Measurements from ENCODE around the gene HOXC12. TPM values are rescaled to one million over a fixed set of nuclear protein-coding genes. Genes with fewer than 3 reads are reported as not detected.

HOXC12 gene
- total RNA-seq, 1 donor from 2014 or later, result not detected

GRCh38 chr12:54004063-54004840, 49.5 kb downstream of the HOXC12 start:
- no peak overlapping the region for H3K4me2 ChIP-seq (ENCODE audit: low read length)
- Mint-ChIP-seq H3K36me3 (ENCODE audit: low read depth, unreplicated experiment) (peaks cover 2% of the 10 kb centered on the region), H3K27me3 (ENCODE audit: low read depth, unreplicated experiment) (peaks cover 87% of the 10 kb centered on the region), H3K4me1 (ENCODE audit: low read depth, unreplicated experiment) (no peaks in the 10 kb centered on the region), H3K9me3 (ENCODE audit: unreplicated experiment) (peaks cover 12% of the 10 kb centered on the region), H3K4me3 (ENCODE audit: unreplicated experiment) (no peak overlapping the region), H3K27ac (ENCODE audit: unreplicated experiment) (no peak overlapping the region)
- H2AFZ ChIP-seq (ENCODE audit: low read depth, low read length), result no peak overlapping the region
- no peaks in the 10 kb centered on the region for H3K36me3 ChIP-seq (ENCODE audit: insufficient read depth, low read length)
- peaks cover 90% of the 10 kb centered on the region for H3K27me3 ChIP-seq (ENCODE audit: insufficient read depth, low read length)
- H3K4me1 ChIP-seq (ENCODE audit: insufficient read depth, low read length), result peaks cover 5% of the 10 kb centered on the region
- FAIRE-seq (no peak), DNase-seq (ENCODE audit: low read depth) (no peak)
- H3K27ac ChIP-seq (ENCODE audit: low read depth, low read length), result no peak overlapping the region
- H3K9ac ChIP-seq (ENCODE audit: low read length), result no peak overlapping the region
- no peak for TF ChIP-seq EZH2 (IDR thresholded peaks at IDR 0.05; ENCODE audit: insufficient read depth, low read length)
- TF ChIP-seq, protein P1, sequence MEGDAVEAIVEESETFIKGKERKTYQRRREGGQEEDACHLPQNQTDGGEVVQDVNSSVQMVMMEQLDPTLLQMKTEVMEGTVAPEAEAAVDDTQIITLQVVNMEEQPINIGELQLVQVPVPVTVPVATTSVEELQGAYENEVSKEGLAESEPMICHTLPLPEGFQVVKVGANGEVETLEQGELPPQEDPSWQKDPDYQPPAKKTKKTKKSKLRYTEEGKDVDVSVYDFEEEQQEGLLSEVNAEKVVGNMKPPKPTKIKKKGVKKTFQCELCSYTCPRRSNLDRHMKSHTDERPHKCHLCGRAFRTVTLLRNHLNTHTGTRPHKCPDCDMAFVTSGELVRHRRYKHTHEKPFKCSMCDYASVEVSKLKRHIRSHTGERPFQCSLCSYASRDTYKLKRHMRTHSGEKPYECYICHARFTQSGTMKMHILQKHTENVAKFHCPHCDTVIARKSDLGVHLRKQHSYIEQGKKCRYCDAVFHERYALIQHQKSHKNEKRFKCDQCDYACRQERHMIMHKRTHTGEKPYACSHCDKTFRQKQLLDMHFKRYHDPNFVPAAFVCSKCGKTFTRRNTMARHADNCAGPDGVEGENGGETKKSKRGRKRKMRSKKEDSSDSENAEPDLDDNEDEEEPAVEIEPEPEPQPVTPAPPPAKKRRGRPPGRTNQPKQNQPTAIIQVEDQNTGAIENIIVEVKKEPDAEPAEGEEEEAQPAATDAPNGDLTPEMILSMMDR (IDR thresholded peaks at IDR 0.05; ENCODE audit: insufficient read depth, low read depth, low read length), result no peak
- no peaks in the 10 kb centered on the region for H3K79me2 ChIP-seq (ENCODE audit: insufficient read depth, low read length)
- H3K9me3 ChIP-seq (ENCODE audit: insufficient read depth, low read depth, low read length), result no peaks in the 10 kb centered on the region
- no peak overlapping the region for H3K4me3 ChIP-seq (ENCODE audit: insufficient read depth, low read depth, low read length)
- no peaks in the 10 kb centered on the region for H4K20me1 ChIP-seq (ENCODE audit: insufficient read depth, low read length)

- Histone ChIP-seq H4K20me1 (ENCODE audit: insufficient read depth, low read length) (no peaks in the 10 kb centered on the region), H3K27me3 (ENCODE audit: insufficient read depth, low read length) (peaks cover 90% of the 10 kb centered on the region), H3K4me1 (ENCODE audit: insufficient read depth, low read length) (peaks cover 5% of the 10 kb centered on the region), H3K9me3 (ENCODE audit: insufficient read depth, low read depth, low read length) (no peaks in the 10 kb centered on the region), H3K4me3 (ENCODE audit: insufficient read depth, low read depth, low read length) (no peak overlapping the region), H3K4me2 (ENCODE audit: low read length) (no peak overlapping the region), H3K9ac (ENCODE audit: low read length) (no peak overlapping the region), H3K27ac (ENCODE audit: low read depth, low read length) (no peak overlapping the region), H3K79me2 (ENCODE audit: insufficient read depth, low read length) (no peaks in the 10 kb centered on the region), H2AFZ (ENCODE audit: low read depth, low read length) (no peak overlapping the region), H3K36me3 (ENCODE audit: insufficient read depth, low read length) (no peaks in the 10 kb centered on the region)
- Mint-ChIP-seq H3K27me3 (ENCODE audit: low read depth, unreplicated experiment) (peaks cover 88% of the 10 kb centered on the region), H3K9me3 (ENCODE audit: unreplicated experiment) (peaks cover 12% of the 10 kb centered on the region), H3K36me3 (ENCODE audit: low read depth, unreplicated experiment) (peaks cover 2% of the 10 kb centered on the region), H3K4me1 (ENCODE audit: low read depth, unreplicated experiment) (no peaks in the 10 kb centered on the region), H3K4me3 (ENCODE audit: unreplicated experiment) (no peak overlapping the region), H3K27ac (ENCODE audit: unreplicated experiment) (peak overlapping the region; percentile 49)
- no peak for FAIRE-seq
- DNase-seq (ENCODE audit: low read depth), result no peak
- TF ChIP-seq, protein P1 (IDR thresholded peaks at IDR 0.05; ENCODE audit: insufficient read depth, low read depth, low read length), result no peak
- no peak for TF ChIP-seq EZH2 (IDR thresholded peaks at IDR 0.05; ENCODE audit: insufficient read depth, low read length)
Observed at GRCh38 chr12:54004841-54005530, 50.3 kb downstream of the HOXC12 start.

DNA sequence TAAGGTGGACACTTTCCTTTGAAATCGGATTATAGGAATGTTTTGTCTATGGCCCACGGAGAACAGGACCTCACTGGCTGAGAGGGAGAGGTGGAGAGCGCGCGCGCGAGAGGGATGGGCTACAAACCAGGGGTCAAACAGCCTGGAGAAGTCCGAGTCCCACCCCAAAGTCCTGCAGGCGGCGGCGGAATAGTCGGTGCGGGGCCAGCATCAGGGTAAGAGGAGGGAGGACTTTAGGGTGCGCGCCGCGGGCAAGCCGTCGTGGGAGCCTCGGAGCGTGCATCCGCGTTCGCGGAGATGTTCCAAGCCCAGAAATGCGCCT, 50.8 kb downstream of the HOXC12 start:
- no peaks in the 10 kb centered on the region for H4K20me1 ChIP-seq (ENCODE audit: insufficient read depth, low read length)
- Mint-ChIP-seq H3K27ac (ENCODE audit: unreplicated experiment) (peak overlapping the region; percentile 49), H3K36me3 (ENCODE audit: low read depth, unreplicated experiment) (peaks cover 2% of the 10 kb centered on the region), H3K4me1 (ENCODE audit: low read depth, unreplicated experiment) (no peaks in the 10 kb centered on the region), H3K9me3 (ENCODE audit: unreplicated experiment) (peaks cover 12% of the 10 kb centered on the region), H3K27me3 (ENCODE audit: low read depth, unreplicated experiment) (peaks cover 90% of the 10 kb centered on the region), H3K4me3 (ENCODE audit: unreplicated experiment) (no peak overlapping the region)
- TF ChIP-seq EZH2 (IDR thresholded peaks at IDR 0.05; ENCODE audit: insufficient read depth, low read length), result no peak
- TF ChIP-seq, protein P1 (IDR thresholded peaks at IDR 0.05; ENCODE audit: insufficient read depth, low read depth, low read length), result no peak
- no peak overlapping the region for H3K4me3 ChIP-seq (ENCODE audit: insufficient read depth, low read depth, low read length)
- H3K36me3 ChIP-seq (ENCODE audit: insufficient read depth, low read length), result no peaks in the 10 kb centered on the region
- H3K27me3 ChIP-seq (ENCODE audit: insufficient read depth, low read length), result peaks cover 90% of the 10 kb centered on the region
- DNase-seq (ENCODE audit: low read depth), result no peak
- H3K79me2 ChIP-seq (ENCODE audit: insufficient read depth, low read length), result no peaks in the 10 kb centered on the region
- H3K9me3 ChIP-seq (ENCODE audit: insufficient read depth, low read depth, low read length), result no peaks in the 10 kb centered on the region
- no peak overlapping the region for H2AFZ ChIP-seq (ENCODE audit: low read depth, low read length)
- no peak overlapping the region for H3K27ac ChIP-seq (ENCODE audit: low read depth, low read length)
- FAIRE-seq, result no peak
- H3K4me1 ChIP-seq (ENCODE audit: insufficient read depth, low read length), result peaks cover 5% of the 10 kb centered on the region
- H3K9ac ChIP-seq (ENCODE audit: low read length), result no peak overlapping the region
- H3K4me2 ChIP-seq (ENCODE audit: low read length), result no peak overlapping the region

Data from astrocyte (in vitro differentiated cells and primary cell).